Measurements from ENCODE around the gene OR5B12. TPM values are rescaled to one million over a fixed set of nuclear protein-coding genes. Genes with fewer than 3 reads are reported as not detected.

Gene OR5B12
- total and polyA plus RNA-seq, 2 of the 8 experiments (the other 6 are each of a cell fraction or from before 2014, with no cell fraction given), result not detected

DNA sequence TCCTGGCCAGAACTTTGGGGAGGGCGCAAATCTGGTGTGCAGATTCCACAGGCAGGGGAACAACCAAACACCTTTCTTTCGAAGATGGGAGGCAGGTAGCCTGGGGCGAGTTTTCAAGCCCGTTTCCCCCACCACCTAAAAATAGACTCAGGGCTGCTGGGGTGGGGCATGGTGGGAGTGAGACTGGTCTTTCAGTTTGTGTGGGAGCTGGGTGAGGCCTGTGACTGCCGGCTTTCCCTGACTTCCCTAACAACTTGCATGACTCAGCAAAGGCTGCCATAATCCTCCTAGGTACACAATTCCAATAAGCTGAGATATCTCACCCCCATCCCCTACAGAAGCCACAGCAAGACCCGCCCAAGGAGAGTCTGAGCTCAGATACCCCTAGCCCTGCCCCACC is 4.3 kb upstream of the OR5B12 start:
- H2AFZ ChIP-seq (ENCODE audit: low read length), result no peak overlapping the region
- no peaks in the 10 kb centered on the region for H3K23me2 ChIP-seq (ENCODE audit: low read depth, low read length)
- H3K36me3 ChIP-seq (ENCODE audit: control insufficient read depth in 2 of 4, insufficient read depth in 4 of 4, low read length in 3 of 4), result no peaks in the 10 kb centered on the region
- no peak overlapping the region for H3K23ac ChIP-seq (ENCODE audit: insufficient read length)
- H3K4me1 ChIP-seq (replicated peaks in 1 of 4; ENCODE audit: control insufficient read depth in 3 of 4, insufficient read depth in 4 of 4, low read length in 3 of 4), result no peaks in the 10 kb centered on the region
- H3K14ac ChIP-seq (ENCODE audit: insufficient read length), result no peak overlapping the region
- H3K56ac ChIP-seq (replicated peaks; ENCODE audit: insufficient read length, low read depth, low read length), result no peak overlapping the region
- CTCF ChIA-PET (ENCODE audit: partially characterized antibody), result no interaction called here
- no peak for DNase-seq (ENCODE audit: low read depth in 1 of 2, low spot score in 2 of 2)
- no peak overlapping the region for H2BK120ac ChIP-seq (replicated peaks; ENCODE audit: low read depth, low read length)
- H3K79me2 ChIP-seq (ENCODE audit: control insufficient read depth in 1 of 2, insufficient read depth in 2 of 2, low read length in 2 of 2), result no peaks in the 10 kb centered on the region
- no peak overlapping the region for H2AK5ac ChIP-seq (ENCODE audit: low read depth, low read length)
- no peak overlapping the region for H2BK15ac ChIP-seq (ENCODE audit: low read length)
- no peak overlapping the region for H4K91ac ChIP-seq (replicated peaks; ENCODE audit: insufficient read length, low read length)
- no peak overlapping the region for H3K27ac ChIP-seq (ENCODE audit: low read depth, low read length)
- no peak overlapping the region for H3K4ac ChIP-seq (replicated peaks; ENCODE audit: insufficient read length, low read depth, low read length)
- H3K27me3 ChIP-seq (replicated peaks in 1 of 4; ENCODE audit: control insufficient read depth in 3 of 4, extremely low read depth in 1 of 4, insufficient read depth in 3 of 4, low read length in 3 of 4), result no peaks in the 10 kb centered on the region
- POLR2A ChIA-PET (ENCODE audit: partially characterized antibody), result no interaction called here
- no peak overlapping the region for H4K5ac ChIP-seq (ENCODE audit: insufficient read length, low read depth, low read length)
- no peak overlapping the region for H2BK20ac ChIP-seq (ENCODE audit: low read length)
- H3K18ac ChIP-seq (ENCODE audit: extremely low read depth, low read length), result no peak overlapping the region
- WGBS, 2 experiments (ENCODE audit: extremely low coverage in 1 of 2, insufficient coverage in 1 of 2, insufficient read length in 1 of 2, insufficient replicate concordance in 2 of 2, low coverage in 1 of 2, low lambda C conversion rate in 2 of 2, missing lambda C conversion rate in 1 of 2), result 77% methylated on average over 6 of the region's 6 CpGs; no CpG with 5 or more reads in 1 of the 2 experiments
- TF ChIP-seq POLR2AphosphoS5 (IDR thresholded peaks at IDR 0.05; ENCODE audit: low read depth, low read length) (no peak), CEBPB (IDR thresholded peaks at IDR 0.05; ENCODE audit: low read depth, low read length) (no peak), EP300 (IDR thresholded peaks at IDR 0.05; ENCODE audit: borderline replicate concordance in 1 of 2, low read depth in 2 of 2, low read length in 2 of 2) (no peak), RBBP5 (IDR thresholded peaks at IDR 0.05; ENCODE audit: borderline replicate concordance, low read depth, low read length) (no peak), BCL11A (IDR thresholded peaks at IDR 0.05; ENCODE audit: low read depth in 2 of 2, low read length in 2 of 2) (no peak), CBX5 (IDR thresholded peaks at IDR 0.05; ENCODE audit: low read depth, low read length) (no peak), SUZ12 (IDR thresholded peaks at IDR 0.05; ENCODE audit: low read length) (no peak), PHF8 (conservative IDR thresholded peaks at IDR 0.05; ENCODE audit: low read depth, low read length) (no peak), CHD2 (IDR thresholded peaks at IDR 0.05; ENCODE audit: low read length) (no peak), BRCA1 (IDR thresholded peaks at IDR 0.05; ENCODE audit: low read depth, low read length) (no peak), SIN3A (conservative IDR thresholded peaks at IDR 0.05 in 1 of 2, IDR thresholded peaks at IDR 0.05 in 1 of 2; ENCODE audit: low read depth in 1 of 2, low read length in 2 of 2) (no peak)
- no peak overlapping the region for H3K4me3 ChIP-seq (ENCODE audit: extremely low read depth in 1 of 4, insufficient read depth in 2 of 4, low read depth in 3 of 4, low read length in 4 of 4)
- no peak overlapping the region for H4K8ac ChIP-seq (ENCODE audit: extremely low read depth, insufficient read depth, low read length)
- no peak overlapping the region for H3K4me2 ChIP-seq (ENCODE audit: insufficient read depth in 1 of 2, low read depth in 2 of 2, low read length in 2 of 2)
- no peaks in the 10 kb centered on the region for H3K79me1 ChIP-seq (ENCODE audit: low read depth, low read length)
- no peak for FAIRE-seq
- H4K20me1 ChIP-seq (replicated peaks in 1 of 2; ENCODE audit: control insufficient read depth in 1 of 2, insufficient read depth in 2 of 2, low read length in 2 of 2), result no peaks in the 10 kb centered on the region
- no peak overlapping the region for H3K9ac ChIP-seq (replicated peaks in 1 of 4; ENCODE audit: extremely low read depth in 1 of 4, low read depth in 3 of 4, low read length in 3 of 4)
- H2BK5ac ChIP-seq (ENCODE audit: low read depth, low read length), result no peak overlapping the region
- H2BK12ac ChIP-seq (ENCODE audit: low read depth, low read length), result no peak overlapping the region
- H3K9me3 ChIP-seq (ENCODE audit: insufficient read depth in 2 of 2, low read depth in 1 of 2, low read length in 1 of 2), result peaks cover 15 to 33% of the 10 kb centered on the region in 2 experiments; a peak in 2 of 4 replicates
